ENCODE results near the gene SGF29.
"Not testable (repeated sequence)": the region's sequence is repeated elsewhere in the genome, so short reads cannot be mapped to it uniquely, and the experiment has no call there.

- TF ChIP-seq CTCF (IDR thresholded peaks at IDR 0.05; ENCODE audit: low read length); EZH2 (optimal IDR thresholded peaks at IDR 0.05; ENCODE audit: low read depth, low read length); EZH2phosphoT487 (IDR thresholded peaks at IDR 0.05; ENCODE audit: low read length): not testable (repeated sequence)
Measured at GRCh38 chr16:28599377-28600285, 45.9 kb downstream of the SGF29 start.
